Epithelial cell of esophagus (primary cell): Measurements from ENCODE around the gene MAPK8IP2.

Source experiments
- DNase-seq: peaks from one replicate; pipeline ENCODE4 v3.0.0; 2010; ENCODE audit warnings: low read depth
- H3K4me3 ChIP-seq: 2 replicates; pipeline ENCODE4 v1.5.1; 2011; ENCODE audit warnings: mild to moderate bottlenecking, low read length, control low read depth
- CTCF ChIP-seq: IDR thresholded peaks from 2 replicates; pipeline ENCODE4 v1.5.1; 2011; ENCODE audit warnings: low read depth, mild to moderate bottlenecking, low read length, control low read depth, inconsistent platforms; ENCODE audit not compliant: insufficient read depth; ENCODE audit errors: missing control alignments

Gene MAPK8IP2

GRCh38 chr22:50608996-50609395, 8.4 kb downstream of the MAPK8IP2 start:
- no peak for TF ChIP-seq CTCF
- no peak overlapping the region for H3K4me3 ChIP-seq
- no peak for DNase-seq

GRCh38 chr22:50609599-50609998, 9.0 kb downstream of the MAPK8IP2 start:
- no peak for DNase-seq
- TF ChIP-seq CTCF = no peak
- H3K4me3 ChIP-seq = no peak overlapping the region

GRCh38 chr22:50610041-50610451, 9.5 kb downstream of the MAPK8IP2 start:
- DNase-seq = no peak
- no peak for TF ChIP-seq CTCF
- H3K4me3 ChIP-seq = no peak overlapping the region

- TF ChIP-seq CTCF = no peak
- no peak overlapping the region for H3K4me3 ChIP-seq
- no peak for DNase-seq
Observed at GRCh38 chr22:50610581-50610980, 10.0 kb downstream of the MAPK8IP2 start.

DNA sequence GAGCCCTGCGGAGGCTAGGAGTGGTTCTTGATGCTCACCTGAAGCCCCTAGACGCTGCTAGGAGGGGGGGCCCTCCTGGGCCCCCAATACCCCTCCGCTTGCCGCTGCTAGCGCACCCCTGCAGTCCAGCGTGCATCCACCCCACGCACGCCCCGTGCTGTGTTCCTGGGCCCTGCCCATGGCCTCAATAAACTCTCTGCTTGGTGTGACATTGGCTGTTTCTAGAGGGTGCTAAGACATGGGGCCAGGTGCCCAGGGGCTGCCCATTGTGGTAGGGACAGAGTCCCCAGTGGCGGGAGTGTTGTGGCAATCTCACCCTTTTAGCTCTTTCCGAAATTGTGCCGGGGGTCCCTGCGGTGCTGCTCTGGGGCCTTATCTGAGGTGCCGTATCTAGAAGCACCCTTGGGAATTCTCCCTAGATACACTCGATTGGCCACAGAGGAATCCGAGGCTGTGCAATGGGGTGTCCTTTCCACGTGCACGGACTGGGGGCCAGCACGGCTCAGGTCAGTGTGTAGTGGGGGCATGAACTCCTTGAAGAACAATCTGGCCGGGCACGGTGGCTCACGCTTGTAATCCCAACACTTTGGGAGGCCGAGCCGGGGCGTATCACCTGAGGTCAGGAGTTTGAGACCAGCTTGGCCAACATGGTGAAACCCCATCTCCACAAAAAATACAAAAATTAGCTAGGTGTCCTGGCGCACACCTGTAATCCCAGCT, 10.9 kb downstream of the MAPK8IP2 start:
- no peak for DNase-seq
- no peak overlapping the region for H3K4me3 ChIP-seq
- no peak for TF ChIP-seq CTCF

- TF ChIP-seq CTCF = no peak
- DNase-seq = no peak
Observed at GRCh38 chr22:50612168-50612527, 11.6 kb downstream of the MAPK8IP2 start.

More at GRCh38 chr22:50612168-50612527, 11.6 kb downstream of the MAPK8IP2 start:
- H3K4me3 ChIP-seq = no peak overlapping the region
